HG03378 (cell line): Measurements from ENCODE around the gene CACNA2D3.
"Not testable (repeated sequence)": the region's sequence is repeated elsewhere in the genome, so short reads cannot be mapped to it uniquely, and the experiment has no call there.

ENCODE experiments used
- ATAC-seq: cut with Tn5 transposase; IDR thresholded peaks from one replicate; pipeline ENCODE4 v1.9.1; 2021; ENCODE audit warnings: mild to moderate bottlenecking, moderate library complexity; ENCODE audit not compliant: unreplicated experiment

The CACNA2D3 gene

DNA sequence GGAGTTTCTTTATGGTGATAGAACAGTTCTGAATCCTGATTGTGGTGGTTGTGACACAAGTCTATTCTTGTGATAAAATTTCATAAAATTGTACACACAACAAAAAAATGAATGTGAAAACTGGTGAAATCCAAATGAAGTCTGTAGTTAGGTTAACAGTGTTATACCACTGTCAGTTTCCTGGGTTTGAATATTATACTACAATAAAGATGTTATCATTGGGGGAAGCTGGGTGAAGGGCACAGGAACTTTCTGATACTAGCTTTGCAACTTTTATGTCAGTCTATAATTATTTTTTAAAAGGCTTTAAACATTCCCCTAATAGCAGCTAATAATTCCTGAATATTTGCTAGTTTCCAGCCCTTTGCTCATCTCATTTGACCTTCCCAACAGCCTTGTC, 485.7 kb downstream of the CACNA2D3 start:
- ATAC-seq = no peak

DNA sequence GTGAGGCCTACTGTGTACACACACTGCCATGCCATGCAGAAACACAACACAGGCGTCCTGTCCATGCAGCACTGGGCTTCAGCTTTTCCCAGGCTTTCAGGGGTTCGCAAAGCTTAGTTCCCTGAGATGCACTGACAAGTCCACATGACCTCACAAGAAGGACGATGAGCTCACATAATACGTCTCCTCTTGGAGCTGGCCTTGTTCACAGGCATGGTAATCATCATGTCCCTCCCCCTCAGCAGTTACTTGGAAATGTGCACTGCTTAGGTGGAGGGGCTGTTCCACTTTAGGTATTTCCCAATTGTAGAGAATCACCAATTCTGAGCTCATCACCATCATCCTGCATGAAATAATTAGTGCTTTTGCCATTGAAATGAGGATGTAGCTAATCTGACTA, 496.7 kb downstream of the CACNA2D3 start:
- no peak for ATAC-seq

DNA sequence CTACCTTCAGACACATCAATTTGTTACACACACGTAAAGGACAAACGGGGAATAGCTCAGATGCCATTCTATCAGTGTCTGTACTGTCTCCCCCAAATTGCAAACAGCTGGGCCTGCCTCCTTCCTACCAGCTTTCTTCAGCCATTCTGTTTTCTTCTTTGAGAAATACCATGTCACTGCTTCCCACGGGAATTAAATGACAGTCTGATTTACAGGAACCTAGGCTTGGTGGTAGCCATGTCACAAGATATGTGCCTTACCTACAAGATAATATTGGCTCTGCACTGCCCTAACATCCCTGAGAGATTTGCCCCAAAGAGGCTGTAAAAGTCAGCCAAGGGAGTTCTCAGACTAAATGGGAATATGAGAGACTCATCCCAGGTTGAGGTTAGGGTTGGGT, 497.2 kb downstream of the CACNA2D3 start:
- no peak for ATAC-seq

DNA sequence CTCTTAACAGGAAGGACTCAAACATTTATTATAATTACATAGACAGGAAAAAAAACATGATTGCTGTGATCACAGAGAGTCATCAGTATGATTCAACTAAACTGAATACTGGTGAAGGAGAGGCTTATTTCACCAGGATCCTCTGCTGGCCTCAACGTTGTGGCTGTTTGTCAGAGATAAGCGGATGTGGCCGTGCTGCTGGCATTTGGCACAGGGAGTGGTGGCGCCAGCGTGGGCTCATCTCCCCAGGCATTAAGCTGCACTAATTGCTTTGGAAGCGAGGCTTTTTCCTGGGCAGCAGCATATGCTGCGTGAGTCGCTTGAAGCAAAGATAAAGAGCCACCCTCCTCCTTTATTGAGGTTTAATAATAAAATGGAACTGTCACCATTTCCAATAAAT, 498.8 kb downstream of the CACNA2D3 start:
- ATAC-seq = no peak

DNA sequence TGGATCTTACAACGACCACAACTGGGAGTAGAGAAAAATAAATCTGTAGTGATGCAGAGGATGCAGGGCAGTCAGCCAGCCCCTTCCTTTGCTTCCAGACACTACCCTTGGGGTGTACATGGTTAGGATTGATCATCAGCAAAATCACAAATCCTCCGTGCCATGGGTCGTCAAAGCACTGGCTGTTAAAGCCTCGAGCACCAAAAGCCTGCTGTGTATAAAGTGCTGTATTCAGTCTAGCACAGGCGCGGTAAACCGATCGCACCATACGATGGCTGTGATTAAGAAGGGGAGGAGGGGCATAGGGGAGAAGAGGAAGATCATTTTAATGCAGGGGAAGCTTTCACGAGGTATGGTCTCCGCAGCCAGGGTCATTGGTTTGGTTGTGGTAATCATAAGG, 500.3 kb downstream of the CACNA2D3 start:
- ATAC-seq = no peak

DNA sequence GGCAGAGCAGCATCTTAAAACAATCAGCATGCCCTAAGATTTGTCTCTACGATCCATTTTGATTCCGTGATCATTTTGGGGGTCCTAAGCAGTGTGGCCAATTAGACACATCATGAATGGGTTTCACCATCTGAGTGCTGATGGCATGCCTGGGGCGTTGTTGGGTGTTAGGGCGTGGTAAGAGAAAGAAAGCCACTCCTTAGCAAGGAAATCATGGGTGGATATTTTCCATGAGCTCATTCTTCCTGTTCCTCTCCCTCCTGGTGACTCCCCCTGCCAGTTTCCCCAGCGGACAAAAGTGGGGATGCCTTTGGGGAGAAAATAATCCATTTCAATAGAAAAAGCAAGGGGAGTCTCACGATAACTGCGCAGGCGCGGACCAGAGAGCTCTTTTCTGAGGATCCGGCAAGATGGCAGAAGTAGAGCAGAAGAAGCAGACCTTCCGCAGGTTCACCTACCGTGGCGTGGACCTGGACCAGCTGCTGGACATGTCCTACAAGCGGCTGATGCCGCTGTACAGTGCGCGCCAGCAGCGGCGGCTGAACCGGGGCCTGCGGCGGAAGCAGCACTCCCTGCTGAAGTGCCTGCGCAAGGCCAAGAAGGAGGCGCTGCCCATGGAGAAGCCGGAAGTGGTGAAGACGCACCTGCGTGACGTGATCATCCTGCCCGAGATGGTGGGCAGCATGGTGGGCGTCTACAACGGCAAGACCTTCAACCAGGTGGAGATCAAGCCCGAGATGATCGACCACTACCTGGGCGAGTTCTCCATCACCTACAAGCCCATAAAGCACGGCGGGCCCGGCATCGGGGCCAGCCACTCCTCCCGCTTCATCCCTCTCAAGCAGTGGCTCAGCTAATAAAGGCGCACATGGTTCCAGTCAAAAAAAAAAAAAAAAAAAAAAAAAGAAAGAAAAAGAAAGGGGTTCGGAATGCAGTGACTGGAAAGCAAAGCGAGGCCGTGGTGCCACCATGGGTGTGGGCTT, 503.7 kb downstream of the CACNA2D3 start:
- ATAC-seq = no peak

DNA sequence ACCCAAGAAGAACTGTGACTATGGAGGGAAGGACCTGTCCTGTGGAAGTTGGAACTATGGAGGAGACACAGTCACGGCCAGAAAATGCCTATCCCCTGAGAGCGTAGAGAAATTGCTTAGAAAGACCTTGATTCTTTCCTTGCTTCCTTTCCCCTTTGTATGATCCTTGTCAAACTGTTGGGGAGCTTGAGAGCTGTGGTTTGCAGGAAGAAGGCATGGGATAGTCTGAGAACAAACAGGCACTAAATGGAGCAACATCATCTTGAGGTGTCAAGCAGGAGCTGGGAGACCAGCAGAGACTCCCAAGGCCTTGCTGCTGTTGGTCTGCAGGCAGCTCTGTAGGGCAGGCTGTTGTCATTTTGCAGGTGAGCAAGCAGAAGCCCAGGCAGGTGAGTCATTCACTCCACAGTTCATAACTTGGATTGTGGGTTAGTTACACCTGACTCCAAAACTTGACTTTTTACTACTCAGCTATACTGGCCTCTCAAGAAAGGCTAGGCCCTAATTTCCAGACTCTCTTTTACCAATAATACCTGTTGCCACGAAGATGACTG, 506.6 kb downstream of the CACNA2D3 start:
- no peak for ATAC-seq

DNA sequence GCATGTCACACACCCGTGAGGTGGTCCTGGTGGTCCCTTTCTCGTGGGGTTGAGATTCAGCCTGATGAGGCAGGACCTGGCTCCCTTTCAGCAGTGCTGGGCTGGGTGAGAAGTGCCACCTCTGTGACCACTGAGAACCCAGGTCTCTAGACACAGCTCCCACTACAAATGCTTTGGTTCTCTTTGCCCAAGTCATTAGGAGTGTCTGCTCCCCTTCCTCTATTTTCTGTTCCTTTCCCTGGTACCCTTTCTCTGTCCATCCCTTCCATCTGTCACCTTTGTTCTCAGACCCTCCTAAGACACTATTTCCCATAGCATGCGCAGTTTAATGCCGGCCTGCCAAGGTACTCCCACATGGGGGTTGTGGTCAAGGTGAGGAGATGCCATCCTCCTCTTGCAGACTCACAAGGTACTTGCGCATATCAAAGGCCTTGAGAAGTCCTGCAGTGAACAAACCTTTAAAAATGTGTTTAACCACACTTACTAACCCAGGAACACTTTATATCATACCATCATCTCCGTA, 507.8 kb downstream of the CACNA2D3 start:
- ATAC-seq = no peak

DNA sequence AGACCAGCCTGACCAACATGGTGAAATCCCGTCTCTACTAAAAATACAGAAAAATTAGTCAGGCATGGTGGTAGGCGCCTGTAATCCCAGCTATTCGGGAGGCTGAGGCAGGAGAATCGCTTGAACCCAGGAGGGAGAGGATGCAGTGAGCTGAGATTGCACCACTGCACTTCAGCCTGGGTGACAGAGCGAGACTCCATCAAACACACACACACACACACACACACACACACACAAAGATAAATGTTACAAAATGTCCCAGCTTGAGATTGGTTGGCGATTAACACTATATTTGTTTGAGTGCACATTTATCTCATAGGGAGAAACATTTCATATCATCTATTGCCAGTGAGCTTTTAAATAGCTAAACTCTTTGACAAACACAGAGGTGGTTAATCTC, 508.6 kb downstream of the CACNA2D3 start:
- not testable (repeated sequence) for ATAC-seq

DNA sequence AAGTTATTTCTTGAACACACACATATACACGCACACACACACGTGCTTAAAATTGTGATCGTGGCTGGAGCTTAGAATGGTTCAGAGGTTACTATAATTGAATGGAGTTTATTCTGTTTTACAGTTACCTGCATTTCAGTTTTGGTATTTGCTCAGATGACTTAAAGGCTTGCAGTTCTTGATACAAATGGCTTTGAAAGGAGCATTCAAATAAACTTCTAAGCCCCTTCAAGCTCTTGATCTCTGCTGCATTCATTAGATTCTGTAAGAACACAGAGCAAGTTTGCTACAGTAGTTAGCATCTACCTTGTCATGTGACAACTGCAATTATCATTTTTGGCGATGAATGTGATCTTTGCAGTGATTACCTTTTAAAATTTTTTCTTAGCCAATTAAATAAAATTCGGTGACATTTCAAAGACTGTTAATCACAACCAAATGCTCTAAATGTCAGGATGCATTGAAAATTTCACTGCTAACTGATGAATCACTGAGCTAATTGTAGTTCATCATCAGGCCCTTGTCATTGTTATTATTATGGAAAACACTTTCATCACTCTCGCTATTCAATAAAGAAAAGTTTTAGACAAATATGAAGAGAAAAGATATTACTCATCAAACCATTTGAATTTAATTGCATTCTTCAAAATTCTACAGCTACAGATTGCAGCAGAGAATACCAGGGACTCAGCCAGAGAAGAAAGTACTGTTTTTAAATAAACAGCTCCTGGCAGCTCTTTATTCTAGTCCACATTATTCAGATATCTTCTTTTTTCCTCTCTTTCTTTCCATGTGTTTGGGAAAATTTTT, 509.4 kb downstream of the CACNA2D3 start:
- ATAC-seq = no peak

DNA sequence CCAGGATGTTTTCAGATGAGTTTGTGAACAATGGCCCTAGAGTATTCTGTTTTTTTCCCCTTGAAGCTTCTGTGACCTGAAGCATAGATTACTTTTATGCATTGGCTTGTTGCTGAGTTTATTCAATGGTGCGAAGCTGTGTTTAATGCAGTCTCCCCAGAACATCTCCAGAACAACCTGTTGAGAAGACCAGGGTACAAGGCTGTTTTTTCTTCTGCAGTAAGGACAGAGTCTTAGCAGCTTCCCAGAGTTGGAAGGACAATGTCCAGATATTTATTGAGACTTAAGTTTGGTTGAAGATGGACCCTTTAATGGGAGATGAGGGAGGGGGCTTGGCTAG, 509.9 kb downstream of the CACNA2D3 start:
- ATAC-seq = no peak

DNA sequence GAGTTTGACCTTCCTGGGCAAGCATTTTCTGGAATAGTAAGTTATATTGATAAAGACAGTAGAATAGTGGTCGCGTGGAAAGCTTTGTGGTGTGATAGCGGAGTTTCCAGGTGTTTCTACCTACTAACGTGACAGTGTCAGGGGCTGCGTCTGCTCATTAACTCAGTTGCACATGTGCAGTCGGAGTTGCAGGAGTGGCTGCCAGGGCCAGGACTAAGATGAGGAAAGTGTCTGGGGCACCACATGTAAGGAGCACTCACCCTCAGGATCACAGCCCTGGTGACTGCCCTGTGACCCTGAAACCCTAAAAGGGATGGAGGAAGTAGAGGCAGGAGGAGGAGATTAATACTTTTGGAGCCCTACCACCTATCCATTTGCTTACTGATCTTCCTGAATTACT, 510.5 kb downstream of the CACNA2D3 start:
- no peak for ATAC-seq

DNA sequence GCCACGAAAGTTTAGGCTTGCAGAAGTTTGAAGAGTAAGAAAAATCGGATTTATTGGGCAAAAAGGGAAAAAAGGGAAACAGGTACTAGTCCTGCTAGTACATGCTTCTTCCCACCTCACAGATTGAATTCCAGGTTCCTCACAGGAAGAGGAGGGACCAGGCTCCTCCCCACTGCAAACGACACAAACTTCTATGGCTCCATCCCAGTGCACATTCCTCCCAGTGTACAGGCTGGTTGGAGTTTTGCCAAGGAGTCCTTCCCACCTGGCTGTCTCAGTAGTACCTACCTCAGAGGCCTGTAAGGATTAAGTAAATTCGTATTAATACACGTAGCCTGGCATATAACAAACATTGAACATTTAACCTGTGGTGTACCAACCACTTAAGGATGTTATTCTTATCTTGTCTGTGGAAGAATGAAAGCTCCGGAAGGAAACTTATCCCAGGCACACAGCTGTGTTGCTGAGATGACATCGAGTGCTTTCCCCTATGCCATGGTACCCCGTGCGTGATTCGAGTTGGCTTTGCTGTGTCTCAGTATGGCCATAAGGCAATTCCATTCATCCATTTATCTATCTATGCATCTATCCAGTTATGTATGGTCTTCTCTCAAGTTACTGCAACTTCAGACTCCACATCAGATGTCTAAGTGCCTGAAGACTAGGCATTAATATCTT, 511.2 kb downstream of the CACNA2D3 start:
- no peak for ATAC-seq

DNA sequence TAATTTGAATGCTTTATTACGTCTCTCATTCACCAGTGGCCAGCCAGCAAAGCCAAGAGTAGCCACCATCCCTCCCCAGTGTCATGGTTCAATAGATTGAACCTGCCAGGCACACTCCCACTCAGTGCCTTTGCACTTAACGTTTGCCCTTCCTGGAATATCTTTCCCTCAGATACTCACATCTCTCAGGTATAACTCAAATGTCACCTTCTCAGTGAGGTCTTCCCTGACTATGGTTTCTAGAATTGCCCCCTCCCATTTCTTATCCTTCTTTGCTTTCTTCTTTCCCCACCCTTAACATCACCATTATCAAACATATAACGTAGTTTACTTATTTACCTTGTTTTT, 511.7 kb downstream of the CACNA2D3 start:
- no peak for ATAC-seq

DNA sequence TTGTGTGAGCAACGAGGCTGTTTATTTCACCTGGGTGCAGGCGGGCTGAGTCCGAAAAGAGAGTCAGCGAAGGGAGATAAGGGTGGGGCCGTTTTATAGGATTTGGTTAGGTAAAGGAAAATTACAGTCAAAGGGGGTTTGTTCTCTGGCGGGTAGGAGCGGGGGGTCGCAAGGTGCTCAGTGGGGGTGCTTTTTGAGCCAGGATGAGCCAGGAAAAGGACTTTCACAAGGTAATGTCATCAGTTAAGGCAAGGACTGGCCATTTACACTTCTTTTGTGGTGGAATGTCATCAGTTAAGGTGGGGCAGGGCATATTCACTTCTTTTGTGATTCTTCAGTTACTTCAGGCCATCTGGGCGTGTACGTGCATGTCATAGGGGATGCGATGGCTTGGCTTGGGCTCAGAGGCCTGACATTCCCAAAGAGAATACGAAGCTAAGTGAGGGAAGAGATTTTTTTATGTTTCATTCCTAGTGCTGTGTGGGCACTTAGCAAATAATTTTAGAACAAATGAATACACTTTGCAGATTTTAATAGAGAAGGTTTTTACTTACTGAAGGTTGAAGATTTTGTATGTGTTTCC, 517.5 kb downstream of the CACNA2D3 start:
- not testable (repeated sequence) for ATAC-seq

DNA sequence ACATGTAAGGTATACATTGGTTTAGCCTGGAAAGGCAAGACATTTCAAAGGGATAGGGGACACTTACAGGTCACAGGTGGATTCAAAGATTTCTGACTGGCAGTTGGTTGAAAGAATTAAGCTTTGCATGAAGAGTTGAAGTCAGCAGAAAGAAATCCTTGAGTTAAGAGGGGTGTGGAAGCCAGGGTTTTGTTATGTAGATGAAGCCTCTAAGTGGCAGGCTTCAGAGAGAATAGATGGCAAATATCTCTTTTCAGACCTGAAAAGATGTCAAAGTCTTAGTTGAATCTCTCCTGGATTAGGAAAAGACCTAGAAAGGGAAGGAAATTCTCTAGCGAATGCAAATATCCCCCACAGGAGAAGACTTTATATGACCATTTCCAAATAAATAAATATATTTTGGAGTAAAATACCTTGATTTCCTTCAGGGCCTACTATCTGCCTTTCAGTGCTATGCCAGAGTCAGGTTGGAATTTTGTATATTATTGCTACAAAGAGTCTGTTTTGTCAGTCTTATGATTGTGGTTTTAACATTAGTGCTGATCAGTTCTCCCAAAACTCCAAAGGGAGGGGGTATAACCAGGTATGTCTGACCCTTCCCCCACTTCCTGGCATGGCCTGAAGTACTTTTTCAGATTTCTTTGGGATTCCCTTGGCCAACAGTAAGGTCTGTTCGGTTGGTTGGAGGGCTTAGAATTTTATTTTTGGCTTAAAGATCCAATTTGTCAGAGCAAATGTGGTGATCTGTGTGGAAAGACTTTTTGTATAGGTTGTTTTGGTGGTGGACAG, 519.1 kb downstream of the CACNA2D3 start:
- ATAC-seq = no peak

DNA sequence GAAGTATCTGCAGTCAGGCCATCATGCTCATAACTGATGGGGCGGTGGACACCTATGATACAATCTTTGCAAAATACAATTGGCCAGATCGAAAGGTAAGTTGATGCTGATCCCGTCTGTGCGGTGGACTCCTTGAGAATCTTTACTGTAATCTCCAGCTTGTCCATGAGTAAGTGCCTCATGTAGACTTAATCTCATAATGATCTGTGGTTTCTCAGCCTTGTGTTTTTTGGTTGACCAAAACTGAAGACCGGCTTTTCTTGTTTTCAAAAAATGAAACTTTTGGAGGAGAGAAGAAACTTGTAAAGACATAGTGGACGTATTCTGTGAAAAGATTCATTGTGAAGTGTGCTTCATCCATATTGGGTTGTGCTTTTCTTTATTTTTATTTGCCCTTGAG, 519.8 kb downstream of the CACNA2D3 start:
- ATAC-seq = no peak

DNA sequence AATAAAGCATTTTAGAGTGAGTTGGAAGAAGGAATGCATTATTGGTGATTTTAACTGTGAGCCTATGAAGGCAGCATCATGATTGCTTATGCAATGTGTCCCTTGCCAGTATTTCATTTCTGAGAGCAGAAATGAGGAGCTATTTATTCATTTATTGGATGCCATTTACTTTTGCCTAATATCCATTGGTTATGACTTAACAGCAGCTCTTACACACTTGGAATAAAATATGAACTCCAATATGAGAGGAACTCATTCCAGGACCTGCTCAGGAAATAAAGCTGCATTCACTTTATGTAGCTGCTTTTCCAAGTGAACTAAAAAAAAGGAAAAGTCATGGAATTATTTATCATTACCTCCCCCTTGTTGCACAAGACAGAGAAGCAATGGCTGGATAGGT, 525.4 kb downstream of the CACNA2D3 start:
- no peak for ATAC-seq

DNA sequence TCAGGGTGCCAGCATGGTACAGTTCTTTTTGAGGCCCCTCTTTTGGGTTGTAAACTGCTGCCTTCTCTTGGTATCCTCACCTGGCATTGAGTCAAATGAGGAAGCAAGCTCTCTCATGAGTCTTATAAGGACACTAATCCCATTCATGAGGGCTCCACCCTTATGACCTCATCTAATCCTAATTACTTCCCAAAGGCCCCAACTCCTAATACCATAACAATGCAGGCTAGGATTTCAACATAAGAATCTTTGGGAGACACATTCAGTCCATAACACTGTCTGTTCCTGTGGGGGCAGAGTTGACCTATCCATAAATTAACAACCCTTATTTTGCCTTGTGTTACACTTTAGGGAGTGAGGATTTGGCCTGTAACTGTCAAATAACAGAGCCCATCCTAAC, 527.2 kb downstream of the CACNA2D3 start:
- ATAC-seq = no peak
